Gastrocnemius medialis (tissue), 4 donors: Measurements from ENCODE around the gene CASK. TPM values are rescaled to one million over a fixed set of nuclear protein-coding genes. Genes with fewer than 3 reads are reported as not detected.

ENCODE experiments used
- ATAC-seq, 2 donors: fragments of 150-250 bp; one replicate each; pipeline ENCODE4 v1.9.1; 2016
- DNase-seq, 2 donors: peaks; one replicate each; pipeline ENCODE4 v3.0.0-alpha.2; 2019
- H3K27ac ChIP-seq, 4 donors: fragments of 200-600 bp; sonication (generic); 1 replicate in 1 of 4; 2 replicates in 3 of 4; pipeline ENCODE4 v1.5.1; 2016 to 2018; ENCODE audit warnings: mild to moderate bottlenecking in 2 of 4, moderate library complexity in 1 of 4
- H3K27me3 ChIP-seq, 3 donors: fragments of 200-600 bp; sonication (generic) in 2 of 3; 1 replicate in 1 of 3; 2 replicates in 2 of 3; pipeline versions ENCODE4 v1.5.1 to v1.6.0; 2016 to 2019; ENCODE audit warnings: mild to moderate bottlenecking in 1 of 3, moderate library complexity in 1 of 3
- H3K36me3 ChIP-seq, 2 donors: fragments of 200-600 bp; sonication (generic) in 1 of 2; one replicate each; pipeline ENCODE4 v1.5.1; 2017 to 2018
- H3K4me1 ChIP-seq, 2 donors: fragments of 200-600 bp; sonication (generic) in 1 of 2; one replicate each; pipeline ENCODE4 v1.5.1; 2016 to 2017; ENCODE audit warnings: mild to moderate bottlenecking in 2 of 2
- H3K4me3 ChIP-seq, 4 donors: fragments of 200-600 bp; sonication (generic) in 3 of 4; 1 replicate in 1 of 4; 2 replicates in 3 of 4; pipeline ENCODE4 v1.5.1; 2016 to 2019; ENCODE audit warnings: mild to moderate bottlenecking in 2 of 4
- H3K9me3 ChIP-seq, 3 donors: fragments of 200-600 bp; sonication (generic) in 2 of 3; 1 replicate in 1 of 3; 2 replicates in 2 of 3; pipeline ENCODE4 v1.5.1; 2016 to 2019
- CTCF ChIP-seq, 5 experiments: fragments of 450-650 bp in 3 of 5; fragments of 200-600 bp in 2 of 5; sonication (generic) in 2 of 5; IDR thresholded peaks in 4 of 5; conservative IDR thresholded peaks in 1 of 5; 1 replicate in 4 of 5; 2 replicates in 1 of 5; pipeline ENCODE4 v1.5.1; 2016 to 2019; ENCODE audit warnings: antibody characterized with exemption in 5 of 5, mild to moderate bottlenecking in 3 of 5, moderate library complexity in 3 of 5
- POLR2A ChIP-seq, 2 donors: fragments of 450-650 bp; IDR thresholded peaks; one replicate each; pipeline ENCODE4 v1.6.1; 2017; ENCODE audit warnings: antibody characterized with exemption in 2 of 2, mild to moderate bottlenecking in 2 of 2, moderate library complexity in 2 of 2
- in situ Hi-C, 4 donors: fragments of 200-750 bp; cut with MboI; loops; one replicate each; pipeline versions ENCODE4 v1.15.0 to v1.8.0; 2017; ENCODE audit warnings: low sequenced_read_pairs in 4 of 4
- intact Hi-C: fragments of 100-400 bp; cut with DNase I; formaldehyde crosslinking; loops from one replicate; pipeline ENCODE4 v1.15.1; 2023; ENCODE audit warnings: low total_unique reads
- total RNA-seq, 4 donors: library from RNA; depleted of rRNA; stranded (reverse); fragments of >200 nt; gene quantifications; one replicate each; pipeline versions ENCODE4 v1.1.0 to v1.2.3, GENCODE V29; 2016

Gene CASK
- total RNA-seq, 4 donors from 2014 or later = 7.3 to 14.3 (median 10.0) TPM

GRCh38 chrX:41824551-41824950, 98.8 kb downstream of the CASK start:
- in situ Hi-C loops (no loop called here), intact Hi-C loops (loop anchor here (10.0 kb wide), 1 partner anchor 100 kb away; the partner anchor contains the start of gene CASK)
- H3K27me3 ChIP-seq = no peaks in the 10 kb centered on the region
- ATAC-seq (peak; percentile 54 to 60), DNase-seq (no peak)
- H3K27ac ChIP-seq = no peak overlapping the region
- H3K4me1 ChIP-seq = peaks cover 7 to 37% of the 10 kb centered on the region in 2 donors
- H3K4me3 ChIP-seq = no peak overlapping the region
- no peaks in the 10 kb centered on the region for H3K36me3 ChIP-seq
- H3K9me3 ChIP-seq = no peaks in the 10 kb centered on the region
- TF ChIP-seq POLR2A (IDR thresholded peaks at IDR 0.05) = no peak
- TF ChIP-seq CTCF (IDR thresholded peaks at IDR 0.05 in 4 of 5, conservative IDR thresholded peaks at IDR 0.05 in 1 of 5) = no peak

- H3K36me3 ChIP-seq = no peaks in the 10 kb centered on the region
- peak overlapping the region; percentile 3 to 49 (median 40) for H3K27ac ChIP-seq
- TF ChIP-seq CTCF (IDR thresholded peaks at IDR 0.05 in 4 of 5, conservative IDR thresholded peaks at IDR 0.05 in 1 of 5) (no peak), POLR2A (IDR thresholded peaks at IDR 0.05) (no peak)
- in situ Hi-C loops (no loop called here), intact Hi-C loops (loop anchor here (10.0 kb wide), 1 partner anchor 101 kb away; the partner anchor contains the start of gene CASK)
- ATAC-seq = peak; percentile 61 to 62
- H3K9me3 ChIP-seq = no peaks in the 10 kb centered on the region
- DNase-seq = no peak
- H3K4me3 ChIP-seq = no peak overlapping the region
- no peaks in the 10 kb centered on the region for H3K27me3 ChIP-seq
- H3K4me1 ChIP-seq = peaks cover 7 to 33% of the 10 kb centered on the region in 2 donors
Measured at GRCh38 chrX:41823402-41823801, 100.0 kb downstream of the CASK start.

- no peaks in the 10 kb centered on the region for H3K27me3 ChIP-seq
- no peak for DNase-seq
- ATAC-seq = no peak
- peaks cover 7 to 29% of the 10 kb centered on the region in 2 donors for H3K4me1 ChIP-seq
- in situ Hi-C loops (no loop called here), intact Hi-C loops (loop anchor here (10.0 kb wide), 1 partner anchor 102 kb away; the partner anchor contains the start of gene CASK)
- H3K27ac ChIP-seq = peak overlapping the region in 2 of 4 donors; percentile 38 to 49
- H3K36me3 ChIP-seq = no peaks in the 10 kb centered on the region
- no peaks in the 10 kb centered on the region for H3K9me3 ChIP-seq
- H3K4me3 ChIP-seq = no peak overlapping the region
- no peak for TF ChIP-seq CTCF (IDR thresholded peaks at IDR 0.05 in 4 of 5, conservative IDR thresholded peaks at IDR 0.05 in 1 of 5)
- no peak for TF ChIP-seq POLR2A (IDR thresholded peaks at IDR 0.05)
Measured at GRCh38 chrX:41822892-41823291, 100.5 kb downstream of the CASK start.

- no peak for ATAC-seq
- no peak overlapping the region for H3K27ac ChIP-seq
- no peaks in the 10 kb centered on the region for H3K4me1 ChIP-seq
- H3K36me3 ChIP-seq = no peaks in the 10 kb centered on the region
- in situ Hi-C loops = no loop called here
- no peaks in the 10 kb centered on the region for H3K27me3 ChIP-seq
- DNase-seq = no peak
- H3K4me3 ChIP-seq = no peak overlapping the region
- TF ChIP-seq POLR2A (IDR thresholded peaks at IDR 0.05) (no peak), CTCF (IDR thresholded peaks at IDR 0.05 in 4 of 5, conservative IDR thresholded peaks at IDR 0.05 in 1 of 5) (no peak)
- intact Hi-C loops = loop anchor here (5.0 kb wide), 1 partner anchor 1809 kb away; no protein-coding TSS in a partner anchor
- H3K9me3 ChIP-seq = no peaks in the 10 kb centered on the region
Measured at GRCh38 chrX:41808047-41808446, 115.3 kb downstream of the CASK start.

GRCh38 chrX:41802958-41803357, 120.4 kb downstream of the CASK start:
- in situ Hi-C loops = no loop called here
- no peaks in the 10 kb centered on the region for H3K4me1 ChIP-seq
- H3K27ac ChIP-seq = no peak overlapping the region
- H3K36me3 ChIP-seq = no peaks in the 10 kb centered on the region
- no peaks in the 10 kb centered on the region for H3K9me3 ChIP-seq
- no peak for ATAC-seq
- TF ChIP-seq CTCF (IDR thresholded peaks at IDR 0.05 in 4 of 5, conservative IDR thresholded peaks at IDR 0.05 in 1 of 5) (no peak), POLR2A (IDR thresholded peaks at IDR 0.05) (no peak)
- H3K27me3 ChIP-seq = no peaks in the 10 kb centered on the region
- no peak overlapping the region for H3K4me3 ChIP-seq
- no peak for DNase-seq
- intact Hi-C loops = no loop called here
